Transverse colon (tissue), 4 donors: ENCODE results near the gene PPP6R3. TPM values are rescaled to one million over a fixed set of nuclear protein-coding genes. Genes with fewer than 3 reads are reported as not detected.

ENCODE experiments used
- DNase-seq: peaks from one replicate; pipeline ENCODE4 v3.0.0-alpha.2; 2019
- H3K27ac ChIP-seq, 4 donors: fragments of 200-600 bp; sonication (generic); 2 replicates each; pipeline ENCODE4 v1.5.1; 2016 to 2018; ENCODE audit warnings: inconsistent platforms in 4 of 4
- H3K27me3 ChIP-seq: fragments of 200-600 bp; sonication (generic); 2 replicates; pipeline ENCODE4 v1.5.1; 2017; ENCODE audit warnings: inconsistent platforms
- H3K36me3 ChIP-seq, 4 donors: fragments of 200-600 bp; sonication (generic); 2 replicates each; pipeline ENCODE4 v1.5.1; 2017 to 2019; ENCODE audit warnings: inconsistent platforms in 4 of 4
- H3K4me1 ChIP-seq, 4 donors: fragments of 200-600 bp; sonication (generic); 2 replicates each; pipeline ENCODE4 v1.5.1; 2017 to 2020; ENCODE audit warnings: inconsistent platforms in 4 of 4
- H3K4me3 ChIP-seq, 4 donors: fragments of 200-600 bp; sonication (generic); 1 replicate in 1 of 4; 2 replicates in 3 of 4; pipeline versions ENCODE4 v1.5.1 to v1.6.1; 2017 to 2019; ENCODE audit warnings: inconsistent platforms in 4 of 4
- H3K9me3 ChIP-seq, 2 donors: fragments of 200-600 bp; sonication (generic); 2 replicates each; pipeline ENCODE4 v1.5.1; 2017 to 2019; ENCODE audit warnings: inconsistent platforms in 2 of 2
- CTCF ChIP-seq, 5 experiments: fragments of 200-600 bp in 3 of 5; fragments of 450-650 bp in 2 of 5; sonication (generic) in 3 of 5; IDR thresholded peaks; 1 replicate in 2 of 5; 2 replicates in 3 of 5; pipeline ENCODE4 v1.5.1; 2016 to 2017; ENCODE audit warnings: antibody characterized with exemption in 5 of 5, inconsistent platforms in 3 of 5, mild to moderate bottlenecking in 2 of 5, moderate library complexity in 1 of 5
- EP300 ChIP-seq: sonication (generic); formaldehyde crosslinking; IDR thresholded peaks from one replicate; pipeline ENCODE4 v1.6.1; 2017; ENCODE audit warnings: antibody characterized with exemption, low read depth
- POLR2A ChIP-seq: fragments of 450-650 bp; IDR thresholded peaks from one replicate; pipeline ENCODE4 v1.6.1; 2016; ENCODE audit warnings: antibody characterized with exemption, mild to moderate bottlenecking, moderate library complexity
- POLR2AphosphoS5 ChIP-seq, 3 donors: sonication (generic); formaldehyde crosslinking; IDR thresholded peaks; one replicate each; pipeline ENCODE4 v1.6.1; 2016; ENCODE audit warnings: antibody characterized with exemption in 3 of 3
- WGBS, 2 donors: methylation state at CpG; one replicate each; pipeline ENCODE4 v1.1.5; 2018; ENCODE audit warnings: low coverage in 1 of 2; 5-methylcytosine and 5-hydroxymethylcytosine counted together
- in situ Hi-C, 4 donors: fragments of 200-750 bp; cut with MboI; loops; one replicate each; pipeline versions ENCODE4 v1.15.0 to v1.15.1; 2017; ENCODE audit warnings: low sequenced_read_pairs in 3 of 4, low pct_ligation_motif_present in 1 of 4, low pct_unique_long_range_greater_than_20kb in 1 of 4
- intact Hi-C: fragments of 100-400 bp; cut with DNase I; formaldehyde crosslinking; loops from one replicate; pipeline ENCODE4 v1.15.1; 2023; ENCODE audit warnings: low total_unique reads
- total RNA-seq, 4 donors: library from RNA; depleted of rRNA; stranded (reverse); fragments of >200 nt; gene quantifications; one replicate each; pipeline ENCODE4 v1.1.0, GENCODE V29; 2016

PPP6R3 gene
- total RNA-seq, 4 donors from 2014 or later, result 89.8 to 158 (median 117) TPM

DNA sequence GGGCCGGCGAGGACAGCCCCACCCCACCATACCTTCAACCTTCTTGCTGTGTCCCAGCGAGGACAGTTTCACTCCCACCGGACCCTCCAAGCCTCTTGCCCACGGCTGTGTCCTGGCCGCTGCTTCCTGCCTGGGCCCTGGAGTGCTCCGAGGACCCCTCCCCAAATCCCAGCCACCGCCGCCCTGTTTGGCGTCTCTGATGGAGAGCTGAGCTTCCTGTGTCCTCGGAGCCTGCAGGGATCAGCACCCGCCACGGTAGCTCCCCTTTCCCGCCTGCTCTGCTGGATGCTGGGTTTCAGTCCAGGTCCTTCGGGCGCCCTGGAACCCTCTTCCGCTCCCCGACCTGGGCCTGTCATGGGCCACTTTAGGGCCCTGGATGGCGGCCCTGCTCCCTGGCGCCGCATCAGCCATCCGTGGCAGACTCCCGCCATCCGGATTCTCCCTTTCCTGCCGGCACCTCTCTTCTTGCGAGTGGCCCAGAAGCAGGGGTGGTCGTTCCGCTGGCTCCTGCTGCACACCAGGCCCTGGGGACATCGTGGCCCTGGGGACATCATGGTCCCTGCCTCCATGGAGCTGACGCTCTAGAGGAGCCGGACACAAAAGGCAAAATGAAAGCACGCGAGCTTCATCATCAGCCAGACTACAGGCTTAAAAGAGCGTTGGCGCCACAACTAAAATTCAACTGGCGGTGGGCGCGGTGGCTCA is 189.5 kb downstream of the PPP6R3 start:
- TF ChIP-seq EP300, result no peak
- TF ChIP-seq CTCF (IDR thresholded peaks at IDR 0.05), result no peak
- no peak for TF ChIP-seq POLR2AphosphoS5 (IDR thresholded peaks at IDR 0.05)
- no peak for TF ChIP-seq POLR2A
- H3K9me3 ChIP-seq, result peaks cover 4 to 9% of the 10 kb centered on the region in 2 donors
- no peak overlapping the region for H3K4me3 ChIP-seq
- intact Hi-C loops, result no loop called here
- no peaks in the 10 kb centered on the region for H3K36me3 ChIP-seq
- H3K27ac ChIP-seq, result no peak overlapping the region
- no peak for DNase-seq
- in situ Hi-C loops, result no loop called here
- H3K27me3 ChIP-seq, result peaks cover 41% of the 10 kb centered on the region
- no peaks in the 10 kb centered on the region for H3K4me1 ChIP-seq
- 48 to 76% methylated on average over 5 to 37 of the region's 38 CpGs for WGBS, 2 donors

GRCh38 chr11:68650801-68651200 is 190.2 kb downstream of the PPP6R3 start:
- Histone ChIP-seq H3K36me3 (no peaks in the 10 kb centered on the region), H3K4me1 (no peaks in the 10 kb centered on the region), H3K9me3 (peaks cover 4 to 9% of the 10 kb centered on the region in 2 donors), H3K27me3 (peaks cover 41% of the 10 kb centered on the region), H3K27ac (no peak overlapping the region), H3K4me3 (no peak overlapping the region)
- intact Hi-C loops (no loop called here), in situ Hi-C loops (no loop called here)
- TF ChIP-seq POLR2AphosphoS5 (IDR thresholded peaks at IDR 0.05), result no peak
- no peak for TF ChIP-seq POLR2A
- no peak for TF ChIP-seq EP300
- TF ChIP-seq CTCF (IDR thresholded peaks at IDR 0.05), result no peak
- 74 to 88% methylated on average over 2 to 13 of the region's 14 CpGs for WGBS, 2 donors
- no peak for DNase-seq

DNA sequence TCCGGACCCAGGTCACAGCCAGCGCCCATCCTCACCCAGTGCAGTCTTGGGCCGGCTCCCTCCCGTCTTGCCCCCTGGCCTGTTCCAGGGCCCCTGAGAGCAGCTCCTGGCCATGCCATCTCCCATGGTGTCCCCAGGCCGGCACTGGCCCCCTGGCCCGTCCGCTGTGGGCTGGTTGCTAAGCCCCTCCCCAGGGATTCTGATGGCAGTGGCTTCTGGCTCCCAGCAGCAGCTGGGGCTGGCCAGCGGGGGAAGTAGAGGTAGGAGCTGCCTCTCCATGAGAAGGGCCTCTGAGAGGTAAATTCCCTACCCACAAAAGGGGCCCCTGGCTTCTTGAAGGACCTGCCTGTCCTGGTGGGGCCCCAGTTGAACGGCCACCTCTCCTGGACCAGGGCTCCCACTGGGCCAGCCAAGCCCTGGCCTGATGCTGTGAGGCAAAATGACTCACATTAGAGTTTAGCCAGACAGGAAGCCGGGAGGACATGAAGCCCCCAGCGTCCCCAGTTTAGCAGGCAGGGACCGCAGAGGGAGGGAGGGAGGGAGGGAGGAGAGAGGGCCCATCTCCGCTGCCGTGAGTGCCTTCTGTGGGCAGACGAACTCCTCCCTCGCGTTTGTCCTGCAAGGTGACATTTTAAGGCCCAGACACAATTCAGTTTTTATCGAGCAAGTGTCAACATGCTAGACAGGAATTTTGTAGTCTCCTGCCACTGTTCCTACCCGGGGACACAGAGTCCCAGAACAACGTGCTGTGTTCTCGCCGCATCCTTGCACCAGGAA is 190.8 kb downstream of the PPP6R3 start:
- Histone ChIP-seq H3K4me3 (no peak overlapping the region), H3K27ac (no peak overlapping the region), H3K27me3 (peaks cover 41% of the 10 kb centered on the region), H3K36me3 (no peaks in the 10 kb centered on the region), H3K4me1 (no peaks in the 10 kb centered on the region), H3K9me3 (peaks cover 4 to 7% of the 10 kb centered on the region in 2 donors)
- no peak for TF ChIP-seq POLR2AphosphoS5 (IDR thresholded peaks at IDR 0.05)
- no peak for TF ChIP-seq CTCF (IDR thresholded peaks at IDR 0.05)
- no peak for TF ChIP-seq EP300
- TF ChIP-seq POLR2A, result no peak
- DNase-seq, result no peak
- in situ Hi-C loops, result no loop called here
- intact Hi-C loops, result no loop called here
- 71% methylated on average over 21 of the region's 22 CpGs; no CpG with 5 or more reads in 1 of the 2 donors for WGBS, 2 donors

DNA sequence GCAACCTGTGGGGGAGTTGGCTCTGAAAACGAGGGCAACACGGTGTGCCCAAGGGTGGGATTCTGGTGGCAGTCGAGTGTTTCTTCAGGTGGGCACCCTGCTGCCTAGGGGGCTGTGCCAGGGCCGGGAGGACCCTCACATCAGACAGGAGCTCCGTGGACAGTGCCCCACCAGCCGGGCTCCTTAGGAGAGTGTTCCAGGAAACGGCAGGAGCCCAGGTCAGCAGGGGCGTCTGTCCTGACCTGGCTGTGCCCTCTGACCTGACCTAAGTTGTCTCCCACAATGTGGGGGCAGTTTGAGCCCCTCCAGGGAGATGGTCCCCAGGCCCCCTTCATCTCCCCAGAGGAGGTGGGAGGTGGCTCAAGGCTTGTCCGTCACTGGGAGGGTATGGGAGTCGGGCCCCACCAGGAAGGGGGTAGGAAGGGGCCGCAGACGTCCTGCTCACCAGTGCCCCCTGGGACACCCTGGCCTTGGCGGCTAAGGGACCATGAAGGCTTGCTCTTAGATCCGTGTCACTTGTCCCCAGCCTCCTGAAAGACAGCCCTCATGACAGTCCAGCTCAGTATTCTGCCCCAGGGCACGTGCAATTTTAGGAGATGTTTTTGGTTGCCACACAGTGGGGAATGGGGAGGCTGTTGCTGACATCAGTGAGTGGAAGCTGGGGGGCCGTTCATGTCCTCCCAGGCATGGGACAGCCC is 191.6 kb downstream of the PPP6R3 start:
- no peak for DNase-seq
- Histone ChIP-seq H3K27me3 (peaks cover 41% of the 10 kb centered on the region), H3K36me3 (no peaks in the 10 kb centered on the region), H3K4me3 (no peak overlapping the region), H3K4me1 (no peaks in the 10 kb centered on the region), H3K27ac (no peak overlapping the region), H3K9me3 (no peaks in the 10 kb centered on the region)
- TF ChIP-seq CTCF (IDR thresholded peaks at IDR 0.05) (no peak), EP300 (no peak), POLR2AphosphoS5 (IDR thresholded peaks at IDR 0.05) (no peak), POLR2A (no peak)
- intact Hi-C loops (no loop called here), in situ Hi-C loops (no loop called here)
- WGBS, 2 donors, result 67% methylated on average over 15 of the region's 16 CpGs; no CpG with 5 or more reads in 1 of the 2 donors
